GM19324 (cell line): ENCODE results near the gene CTNND2.
"Not testable (repeated sequence)": the region's sequence is repeated elsewhere in the genome, so short reads cannot be mapped to it uniquely, and the experiment has no call there.

Source experiments
- ATAC-seq: cut with Tn5 transposase; IDR thresholded peaks from one replicate; pipeline ENCODE4 v1.9.1; 2021; ENCODE audit warnings: mild to moderate bottlenecking, moderate library complexity; ENCODE audit not compliant: unreplicated experiment, low FRiP score

The CTNND2 gene

GRCh38 chr5:11013793-11014192 is 890.5 kb downstream of the CTNND2 start:
- ATAC-seq, result no peak

- no peak for ATAC-seq
Observed at GRCh38 chr5:11012295-11012694, 892.0 kb downstream of the CTNND2 start.

GRCh38 chr5:11010429-11011210 is 893.6 kb downstream of the CTNND2 start:
- ATAC-seq, result no peak

GRCh38 chr5:11009576-11009975 is 894.7 kb downstream of the CTNND2 start:
- no peak for ATAC-seq

GRCh38 chr5:11007269-11007870 is 896.9 kb downstream of the CTNND2 start:
- no peak for ATAC-seq

GRCh38 chr5:11004523-11004922 is 899.7 kb downstream of the CTNND2 start:
- not testable (repeated sequence) for ATAC-seq

GRCh38 chr5:11000515-11001353 is 903.5 kb downstream of the CTNND2 start:
- ATAC-seq, result no peak

GRCh38 chr5:10999714-11000113 is 904.5 kb downstream of the CTNND2 start:
- ATAC-seq, result no peak

GRCh38 chr5:10995891-10996290 is 908.4 kb downstream of the CTNND2 start:
- no peak for ATAC-seq

- ATAC-seq, result no peak
Observed at GRCh38 chr5:10994091-10994986, 909.9 kb downstream of the CTNND2 start.

- no peak for ATAC-seq
Observed at GRCh38 chr5:10990634-10991033, 913.6 kb downstream of the CTNND2 start.

- ATAC-seq, result no peak
Observed at GRCh38 chr5:10989577-10990263, 914.5 kb downstream of the CTNND2 start.

GRCh38 chr5:10988622-10989021 is 915.6 kb downstream of the CTNND2 start:
- ATAC-seq, result no peak

- ATAC-seq, result peak; percentile 88
Observed at GRCh38 chr5:10987925-10988504, 916.2 kb downstream of the CTNND2 start.

GRCh38 chr5:10987276-10987924 is 916.8 kb downstream of the CTNND2 start:
- ATAC-seq, result no peak

GRCh38 chr5:10985721-10986110 is 918.5 kb downstream of the CTNND2 start:
- ATAC-seq, result no peak

- no peak for ATAC-seq
Observed at GRCh38 chr5:10985091-10985720, 919.0 kb downstream of the CTNND2 start.

GRCh38 chr5:10984021-10984715 is 920.1 kb downstream of the CTNND2 start:
- ATAC-seq, result no peak
